ENCODE results near the gene EPB41L1.
A peak's percentile ranks its signal among the peaks of the same experiment; 100 is the strongest.

The EPB41L1 gene

GRCh38 chr20:36155629-36155971 is 1.1 kb downstream of the EPB41L1 start:
- DNase-seq (ENCODE audit: low spot score): no peak

- DNase-seq (ENCODE audit: low spot score): no peak
Measured at GRCh38 chr20:36155991-36156390, 1.5 kb downstream of the EPB41L1 start.

GRCh38 chr20:36157610-36158009 is 3.1 kb downstream of the EPB41L1 start:
- DNase-seq (ENCODE audit: low spot score): no peak

GRCh38 chr20:36158160-36158741 is 3.7 kb downstream of the EPB41L1 start:
- no peak for DNase-seq (ENCODE audit: low spot score)

- no peak for DNase-seq (ENCODE audit: low spot score)
Measured at GRCh38 chr20:36159833-36160232, 5.3 kb downstream of the EPB41L1 start.

- DNase-seq (ENCODE audit: low spot score): no peak
Measured at GRCh38 chr20:36162272-36162966, 7.9 kb downstream of the EPB41L1 start.

- DNase-seq (ENCODE audit: low spot score): peak; percentile 81
Measured at GRCh38 chr20:36167902-36168503, 13.5 kb downstream of the EPB41L1 start.

- DNase-seq (ENCODE audit: low spot score): no peak
Measured at GRCh38 chr20:36170542-36171215, 16.1 kb downstream of the EPB41L1 start.

- no peak for DNase-seq (ENCODE audit: low spot score)
Measured at GRCh38 chr20:36173451-36173933, 19.0 kb downstream of the EPB41L1 start.

GRCh38 chr20:36175016-36175415 is 20.5 kb downstream of the EPB41L1 start:
- peak; percentile 63 for DNase-seq (ENCODE audit: low spot score)

GRCh38 chr20:36175475-36175995 is 21.0 kb downstream of the EPB41L1 start:
- DNase-seq (ENCODE audit: low spot score): no peak

GRCh38 chr20:36177716-36178115 is 23.2 kb downstream of the EPB41L1 start:
- DNase-seq (ENCODE audit: low spot score): no peak

- DNase-seq (ENCODE audit: low spot score): no peak
Measured at GRCh38 chr20:36179170-36179945, 24.8 kb downstream of the EPB41L1 start.

- no peak for DNase-seq (ENCODE audit: low spot score)
Measured at GRCh38 chr20:36180323-36180722, 25.8 kb downstream of the EPB41L1 start.

GRCh38 chr20:36181934-36182603 is 27.5 kb downstream of the EPB41L1 start:
- peak; percentile 32 for DNase-seq (ENCODE audit: low spot score)

- DNase-seq (ENCODE audit: low spot score): no peak
Measured at GRCh38 chr20:36182604-36183154, 28.1 kb downstream of the EPB41L1 start.

- no peak for DNase-seq (ENCODE audit: low spot score)
Measured at GRCh38 chr20:36183155-36183944, 28.8 kb downstream of the EPB41L1 start.

- no peak for DNase-seq (ENCODE audit: low spot score)
Measured at GRCh38 chr20:36184816-36185776, 30.6 kb downstream of the EPB41L1 start.

Data from GM03348 (cell line).